Adipose tissue (tissue), 3 donors: ENCODE measurements around the gene ORAI3. TPM values are rescaled to one million over a fixed set of nuclear protein-coding genes. Genes with fewer than 3 reads are reported as not detected.

Source experiments
- H3K27ac ChIP-seq: one replicate; pipeline ENCODE4 v1.5.1; 2013; ENCODE audit warnings: low read depth, low read length
- WGBS, 3 donors: extraction: QIAGEN DNeasy Blood & Tissue Kit; methylation state at CpG; one replicate each; pipeline ENCODE4 v1.1.7; 2013; 5-methylcytosine and 5-hydroxymethylcytosine counted together
- polyA plus RNA-seq, 3 donors: library from polyadenylated mRNA; stranded (reverse); fragments of 200-250 nt; gene quantifications; one replicate each; pipeline ENCODE4 v1.2.3, GENCODE V29; 2013
- donor health status: healthy with polysubstance abuse.
- donor health status: Bipolar disorder and iron deficiency.
- donor health status: healthy.

ORAI3 gene
- polyA plus RNA-seq, 3 donors, result 11.3 to 16.3 (median 14.6) TPM

GRCh38 chr16:30996985-30997724, 48.3 kb downstream of the ORAI3 start:
- peak overlapping the region; percentile 7 for H3K27ac ChIP-seq
- WGBS, 3 donors, result 3 to 6% (median 4%) methylated on average over 47 to 60 of the region's 60 CpGs

GRCh38 chr16:30997725-30998711, 49.1 kb downstream of the ORAI3 start:
- H3K27ac ChIP-seq, result no peak overlapping the region
- WGBS, 3 donors, result 60 to 65% (median 64%) methylated on average over 21 of the region's 21 CpGs

- WGBS, 3 donors, result 56 to 70% (median 65%) methylated on average over 6 of the region's 6 CpGs
- no peak overlapping the region for H3K27ac ChIP-seq
Observed at GRCh38 chr16:30998852-30999761, 50.2 kb downstream of the ORAI3 start.

GRCh38 chr16:31000671-31001382, 52.0 kb downstream of the ORAI3 start:
- 83 to 90% (median 84%) methylated on average over 17 to 19 of the region's 19 CpGs for WGBS, 3 donors
- H3K27ac ChIP-seq, result no peak overlapping the region

- WGBS, 3 donors, result 36 to 58% (median 58%) methylated on average over 16 of the region's 16 CpGs
- no peak overlapping the region for H3K27ac ChIP-seq
Observed at GRCh38 chr16:31001507-31002249, 52.8 kb downstream of the ORAI3 start.

- H3K27ac ChIP-seq, result no peak overlapping the region
- 66 to 70% (median 68%) methylated on average over 10 of the region's 10 CpGs for WGBS, 3 donors
Observed at GRCh38 chr16:31002250-31002700, 53.4 kb downstream of the ORAI3 start.

GRCh38 chr16:31002862-31003341, 54.0 kb downstream of the ORAI3 start:
- 83 to 89% (median 85%) methylated on average over 9 of the region's 9 CpGs for WGBS, 3 donors

GRCh38 chr16:31003744-31004143, 54.9 kb downstream of the ORAI3 start:
- no peak overlapping the region for H3K27ac ChIP-seq
- WGBS, 3 donors, result 82 to 92% (median 90%) methylated on average over 6 of the region's 6 CpGs

More at GRCh38 chr16:31002862-31003341, 54.0 kb downstream of the ORAI3 start:
- no peak overlapping the region for H3K27ac ChIP-seq

Other genes with a start within 250 kb of the ORAI3 start
- 10 to 100 TPM in 2 of 3 donors, 1 to 10 TPM in 1; 7.3 to 16.8 (median 16.5) TPM for gene SRCAP, start 249.9 kb upstream of the ORAI3 start, polyA plus RNA-seq
- 10 to 100 TPM; 11.8 to 22.0 (median 15.2) TPM for gene PHKG2, start 200.6 kb upstream of the ORAI3 start, polyA plus RNA-seq
- gene CFAP119, start 187.0 kb upstream of the ORAI3 start, polyA plus RNA-seq, result 1 to 10 TPM; 1.5 to 3.8 (median 1.6) TPM
- gene RNF40, start 186.7 kb upstream of the ORAI3 start, polyA plus RNA-seq, result 10 to 100 TPM; 26.3 to 65.7 (median 39.7) TPM
- 1 to 10 TPM; 3.4 to 6.2 (median 5.6) TPM for gene ZNF629, start 161.9 kb upstream of the ORAI3 start, polyA plus RNA-seq
- 10 to 100 TPM; 11.8 to 52.1 (median 22.0) TPM for gene BCL7C, start 55.0 kb upstream of the ORAI3 start, polyA plus RNA-seq
- gene CTF1, start 52.5 kb upstream of the ORAI3 start, polyA plus RNA-seq, result 1 to 10 TPM; 1.9 to 9.2 (median 5.8) TPM
- 1 to 10 TPM; 3.6 to 9.1 (median 5.3) TPM for gene FBXL19, start 25.5 kb upstream of the ORAI3 start, polyA plus RNA-seq
- gene SETD1A, start 8.7 kb downstream of the ORAI3 start, polyA plus RNA-seq, result 10 to 100 TPM in 2 of 3 donors, 1 to 10 TPM in 1; 5.1 to 13.0 (median 10.8) TPM
- 10 to 100 TPM; 23.3 to 31.2 (median 26.8) TPM for gene HSD3B7, start 36.1 kb downstream of the ORAI3 start, polyA plus RNA-seq
- gene STX1B, start 61.6 kb downstream of the ORAI3 start, polyA plus RNA-seq, result under 1 TPM; 0.11 to 0.98 (median 0.18) TPM
- 10 to 100 TPM; 31.8 to 83.0 (median 66.8) TPM for gene STX4, start 84.5 kb downstream of the ORAI3 start, polyA plus RNA-seq
- gene ZNF668, start 125.2 kb downstream of the ORAI3 start, polyA plus RNA-seq, result 1 to 10 TPM; 3.3 to 7.1 (median 6.3) TPM
- gene ZNF646, start 125.4 kb downstream of the ORAI3 start, polyA plus RNA-seq, result 1 to 10 TPM; 4.8 to 5.2 (median 5.2) TPM
- 1 to 10 TPM in 1 of 3 donors, under 1 TPM in 2; 0.45 to 2.4 (median 0.88) TPM for gene PRSS53, start 139.9 kb downstream of the ORAI3 start, polyA plus RNA-seq
- gene VKORC1, start 145.7 kb downstream of the ORAI3 start, polyA plus RNA-seq, result 100 to 1,000 TPM; 106 to 132 (median 113) TPM
- gene BCKDK, start 159.3 kb downstream of the ORAI3 start, polyA plus RNA-seq, result 10 to 100 TPM; 31.4 to 79.6 (median 45.4) TPM
- 10 to 100 TPM; 37.6 to 41.5 (median 39.9) TPM for gene KAT8, start 168.6 kb downstream of the ORAI3 start, polyA plus RNA-seq
- 100 to 1,000 TPM in 1 of 3 donors, 10 to 100 TPM in 1, 1 to 10 TPM in 1; 1.3 to 159 (median 11.2) TPM for gene PRSS8, start 186.7 kb downstream of the ORAI3 start, polyA plus RNA-seq
- gene PRSS36, start 201.0 kb downstream of the ORAI3 start, polyA plus RNA-seq, result 1 to 10 TPM; 2.4 to 3.8 (median 3.4) TPM
- gene FUS, start 231.1 kb downstream of the ORAI3 start, polyA plus RNA-seq, result 100 to 1,000 TPM in 2 of 3 donors, 10 to 100 TPM in 1; 79.6 to 236 (median 213) TPM